Frontal cortex (tissue), 4 donors: Measurements from ENCODE around the gene ECI1. TPM values are rescaled to one million over a fixed set of nuclear protein-coding genes. Genes with fewer than 3 reads are reported as not detected.

ENCODE experiments used
- DNase-seq, 2 donors: peaks; one replicate each; pipeline ENCODE4 v3.0.0; 2012; ENCODE audit warnings: low spot score in 2 of 2
- FAIRE-seq: peaks from 2 replicates; lab custom pipeline; 2012; peaks lifted over from hg19 to GRCh38; lab: Jason Lieb, UNC
- total RNA-seq: library from RNA; depleted of rRNA; stranded (reverse); fragments of >200 nt; gene quantifications from one replicate; pipeline ENCODE4 v1.2.3, GENCODE V29; 2014
- donor health status: control.
- donor health status: control.
- donor health status: control.

Gene ECI1, protein sequence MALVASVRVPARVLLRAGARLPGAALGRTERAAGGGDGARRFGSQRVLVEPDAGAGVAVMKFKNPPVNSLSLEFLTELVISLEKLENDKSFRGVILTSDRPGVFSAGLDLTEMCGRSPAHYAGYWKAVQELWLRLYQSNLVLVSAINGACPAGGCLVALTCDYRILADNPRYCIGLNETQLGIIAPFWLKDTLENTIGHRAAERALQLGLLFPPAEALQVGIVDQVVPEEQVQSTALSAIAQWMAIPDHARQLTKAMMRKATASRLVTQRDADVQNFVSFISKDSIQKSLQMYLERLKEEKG
- 10.2 TPM for total RNA-seq

DNA sequence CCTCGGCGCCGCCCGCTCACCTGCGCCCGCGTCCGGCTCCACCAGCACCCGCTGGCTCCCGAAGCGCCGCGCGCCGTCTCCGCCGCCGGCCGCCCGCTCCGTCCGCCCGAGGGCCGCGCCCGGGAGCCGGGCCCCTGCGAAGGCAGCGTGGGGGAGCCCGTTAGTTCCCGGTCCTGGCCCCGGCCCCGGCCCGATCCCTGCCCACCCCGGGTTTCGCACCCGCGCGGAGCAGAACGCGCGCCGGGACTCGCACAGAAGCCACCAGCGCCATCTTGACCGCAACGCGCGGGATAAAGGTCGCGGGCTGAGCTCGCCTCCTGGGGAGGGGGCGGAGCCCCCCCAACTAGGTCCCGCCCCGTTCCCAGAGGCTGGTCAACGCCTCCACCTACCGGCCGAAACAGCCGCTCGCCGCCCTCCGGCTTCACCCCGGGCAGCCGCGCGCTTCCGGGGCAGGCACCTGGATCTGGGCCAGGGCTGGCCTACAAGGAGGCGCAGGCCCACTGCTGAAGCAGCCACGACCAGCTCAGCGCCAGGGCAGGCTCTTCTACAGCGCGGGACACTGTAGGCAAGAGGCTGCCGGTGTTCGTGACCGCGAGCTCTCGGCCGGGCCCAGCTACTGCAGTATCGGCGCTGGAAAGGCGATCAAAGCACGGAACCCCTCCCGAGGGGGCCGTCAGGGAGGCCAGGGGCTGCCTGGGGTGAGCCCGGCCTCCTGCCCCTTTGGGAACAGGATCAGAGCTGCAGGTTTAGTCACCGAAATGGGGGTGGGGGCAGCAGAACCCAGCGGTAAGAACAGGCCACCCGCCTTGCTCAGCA is at the start of gene ECI1:
Gene ECI1 (minus strand): TSS at position 292 of the 816 bp plus-strand sequence. CDS start 21 bp downstream, at position 271.
- no peak for FAIRE-seq
- peak; percentile 100 for DNase-seq

DNA sequence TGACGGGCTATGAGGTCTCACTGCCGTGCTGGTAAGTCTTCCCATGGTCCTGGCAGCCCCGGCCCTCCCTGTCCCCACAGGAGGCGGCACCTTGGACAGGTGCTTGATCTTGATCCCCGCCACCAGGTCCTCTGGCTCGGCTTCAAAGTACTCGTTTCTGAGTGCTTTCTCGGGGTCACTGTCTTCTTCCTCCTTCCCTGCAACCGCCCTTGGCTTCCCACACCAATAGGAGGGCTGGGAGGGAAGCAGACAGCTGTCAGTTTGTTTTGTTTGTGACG is 48.5 kb upstream of the ECI1 start:
- no peak for DNase-seq
- no peak for FAIRE-seq

DNA sequence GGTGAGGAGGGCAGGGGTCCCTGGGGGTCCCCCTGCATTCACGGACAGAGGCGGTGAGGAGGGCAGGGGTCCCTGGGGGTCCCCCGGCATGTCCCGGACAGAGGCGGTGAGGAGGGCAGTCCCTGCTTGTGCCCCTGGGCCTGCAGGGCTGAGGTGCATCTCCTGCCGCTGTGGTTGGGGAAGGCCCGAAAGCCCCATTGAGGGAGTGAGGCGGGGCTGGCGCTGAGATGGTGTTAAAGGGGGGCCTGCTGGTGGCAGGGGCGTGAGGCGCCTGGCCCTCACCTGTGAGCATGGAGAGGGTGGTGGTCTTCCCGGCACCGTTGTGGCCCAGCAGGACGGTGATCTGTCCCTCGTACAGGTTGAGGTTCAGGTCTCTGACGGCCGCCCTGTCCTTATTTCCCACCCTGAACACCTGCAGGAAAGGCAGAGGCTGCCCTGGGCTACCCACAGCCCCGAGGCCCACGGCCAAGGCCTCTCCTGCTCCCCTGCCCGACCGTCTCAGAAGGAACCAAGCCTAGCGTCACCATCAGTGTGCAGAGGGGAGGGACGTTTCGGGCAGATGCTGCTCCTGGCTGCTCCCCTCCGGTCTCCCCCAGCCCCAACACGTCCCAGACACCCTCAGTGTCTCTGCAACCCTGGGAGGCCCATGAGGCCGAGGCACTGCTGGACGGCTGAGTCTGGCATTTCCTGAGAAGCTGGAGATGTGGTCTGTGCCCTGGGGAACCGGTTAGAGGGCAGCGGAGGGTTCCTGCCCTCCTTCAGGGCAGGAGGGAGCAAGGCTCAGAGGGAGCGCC is 47.9 kb upstream of the ECI1 start:
- DNase-seq, result no peak
- FAIRE-seq, result no peak

DNA sequence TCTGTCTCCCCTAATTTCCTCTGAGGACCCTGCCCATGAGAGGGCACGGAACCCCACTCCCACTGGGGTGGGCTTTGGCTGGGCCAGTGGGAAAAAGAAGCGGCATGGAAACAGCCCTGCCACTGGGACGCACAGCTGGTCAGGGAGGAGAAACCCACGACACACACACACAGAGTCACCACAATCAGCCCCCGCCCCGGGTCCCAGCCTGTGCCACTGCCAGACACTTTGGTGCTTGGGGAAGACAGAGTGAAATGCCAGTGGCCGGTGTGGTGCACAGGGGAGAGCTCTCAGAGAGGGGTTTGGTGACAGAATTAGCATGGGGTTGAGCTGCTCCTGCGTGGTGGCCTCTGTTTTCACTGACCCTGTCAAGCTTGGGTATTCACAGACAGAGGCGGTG is 47.2 kb upstream of the ECI1 start:
- FAIRE-seq (no peak), DNase-seq (no peak)

DNA sequence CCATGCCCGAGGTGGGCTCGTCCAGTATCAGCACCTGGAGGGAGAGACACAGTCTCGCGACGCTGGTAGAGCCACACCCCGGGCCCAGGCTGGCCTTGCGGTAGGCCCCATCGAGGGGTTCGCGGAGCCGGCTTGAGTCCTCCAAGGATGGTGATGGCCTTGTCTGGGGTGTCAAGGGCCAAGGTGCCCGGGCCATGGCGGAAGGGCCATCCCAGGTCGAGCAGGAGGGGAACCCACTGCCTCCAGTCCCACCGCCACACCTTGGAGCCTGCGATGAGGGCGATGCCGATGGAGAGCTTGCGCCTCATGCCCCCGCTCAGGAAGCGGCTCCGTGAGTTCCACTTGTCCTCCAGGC is 46.1 kb upstream of the ECI1 start:
- DNase-seq (no peak), FAIRE-seq (no peak)

DNA sequence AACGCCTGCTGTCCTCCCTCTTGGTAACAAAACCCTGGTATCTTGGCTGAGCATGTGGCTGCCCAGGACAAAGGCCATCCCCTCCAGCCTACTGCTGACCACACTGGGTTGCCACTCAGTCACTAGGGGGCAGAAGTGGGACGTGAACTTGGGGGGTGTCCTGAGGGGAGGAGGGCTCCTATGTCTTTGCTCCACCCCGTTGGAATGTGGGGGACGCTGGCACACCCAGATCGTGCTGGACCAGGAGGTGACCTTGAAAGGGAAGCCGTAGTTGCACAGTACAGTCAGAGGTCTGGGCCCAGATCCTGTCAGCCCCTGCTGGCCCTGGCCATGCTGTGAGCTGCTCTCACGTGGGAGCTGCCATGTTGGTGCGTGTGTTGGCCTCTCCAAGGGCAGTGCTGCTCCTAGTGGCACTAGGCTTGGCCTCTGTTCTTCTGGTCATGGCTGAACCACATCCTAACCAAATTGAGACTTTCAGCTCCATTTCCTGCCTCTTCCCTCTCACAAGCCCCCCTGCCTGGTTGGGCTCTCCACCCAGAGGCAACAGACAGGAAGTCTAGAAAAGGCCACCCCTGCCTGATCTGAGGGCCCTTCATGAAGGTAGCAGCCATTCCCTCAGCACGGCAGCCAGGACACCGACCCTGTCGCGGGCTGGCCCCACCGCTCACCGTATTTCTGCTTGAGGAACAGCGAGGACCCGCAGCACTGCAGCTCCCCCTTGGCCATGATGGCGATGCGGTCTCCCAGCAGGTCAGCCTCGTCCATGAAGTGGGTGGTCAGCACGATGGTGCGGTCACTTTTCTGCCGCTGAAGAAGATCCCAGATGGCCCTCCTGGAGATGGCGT is 45.5 kb upstream of the ECI1 start:
- FAIRE-seq (no peak), DNase-seq (no peak)

DNA sequence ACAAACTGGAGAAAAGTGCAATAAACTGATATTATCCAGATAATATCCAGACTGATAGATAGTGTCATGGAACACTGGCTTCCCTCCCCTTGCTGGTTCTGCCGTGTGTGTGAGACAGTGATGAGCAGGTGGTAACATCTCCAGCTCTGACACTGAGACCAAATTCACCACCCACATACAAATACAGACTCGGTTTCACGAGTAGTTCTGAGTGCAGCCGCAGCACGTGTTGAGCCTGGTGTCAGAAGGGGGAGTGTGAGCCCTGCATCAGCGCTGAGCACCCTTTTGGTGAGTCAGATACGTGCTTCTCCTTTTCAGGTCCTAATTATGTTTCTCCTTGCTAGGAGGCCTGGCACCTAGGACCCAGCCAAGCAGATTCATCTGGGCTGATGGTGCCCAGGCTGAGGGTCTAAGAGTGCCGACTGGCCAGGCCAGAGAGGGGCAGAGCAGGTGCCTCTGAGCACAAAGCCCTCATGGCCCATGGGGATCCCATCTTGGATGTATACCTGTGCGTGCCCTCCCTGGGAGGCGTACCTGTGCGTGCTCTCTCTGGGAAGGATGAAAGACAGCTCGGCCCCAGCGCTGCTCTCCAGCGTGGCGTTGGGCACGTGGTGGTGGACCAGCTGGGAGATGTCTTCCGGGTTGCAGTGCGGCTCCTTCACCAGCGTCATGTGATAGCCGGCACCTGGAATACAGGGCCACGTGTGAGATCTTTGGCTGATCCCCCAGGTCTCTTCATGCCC is 43.8 kb upstream of the ECI1 start:
- no peak for FAIRE-seq

DNA sequence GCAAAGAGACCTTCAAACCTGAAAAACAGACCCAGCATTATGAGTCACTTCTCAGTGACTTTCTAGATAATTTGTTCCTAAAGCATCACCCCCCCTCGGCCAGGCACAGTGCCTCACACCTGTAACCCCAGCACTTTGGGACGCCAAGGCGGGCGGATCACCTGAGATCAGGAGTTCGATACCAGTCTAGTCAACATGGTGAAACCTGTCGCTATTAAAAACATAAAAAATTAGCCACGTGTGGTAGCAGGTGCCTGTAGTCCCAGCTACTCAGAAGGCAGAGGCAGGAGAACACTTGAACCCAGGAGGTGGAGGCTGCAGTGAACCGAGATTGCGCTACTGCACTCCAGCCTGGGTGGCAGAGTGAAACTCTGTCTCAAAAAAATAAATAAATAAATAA is 40.8 kb upstream of the ECI1 start:
- no peak for DNase-seq
- FAIRE-seq, result no peak

More for the DNA sequence above, 43.8 kb upstream of the ECI1 start:
- no peak for DNase-seq

DNA sequence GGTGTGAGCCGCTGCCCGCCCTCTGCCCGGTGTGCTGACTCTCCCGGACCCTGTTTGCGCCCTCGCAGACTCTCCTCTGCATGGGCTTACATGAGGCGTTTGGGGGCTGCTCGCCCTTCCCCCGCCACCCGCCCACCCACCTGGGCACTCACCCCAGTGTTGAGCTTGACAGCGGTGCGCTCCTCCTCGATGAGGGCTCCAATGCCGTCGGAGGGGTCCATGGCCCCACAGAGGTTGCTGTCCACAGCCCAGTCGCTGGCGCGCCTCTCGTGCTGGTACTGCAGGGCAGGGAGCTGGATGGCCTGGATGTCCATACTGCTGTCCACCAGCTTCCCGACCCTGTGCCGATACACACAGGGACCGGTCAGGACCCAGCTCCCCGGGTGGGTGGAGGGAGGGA is 37.9 kb upstream of the ECI1 start:
- DNase-seq, result no peak
- no peak for FAIRE-seq

DNA sequence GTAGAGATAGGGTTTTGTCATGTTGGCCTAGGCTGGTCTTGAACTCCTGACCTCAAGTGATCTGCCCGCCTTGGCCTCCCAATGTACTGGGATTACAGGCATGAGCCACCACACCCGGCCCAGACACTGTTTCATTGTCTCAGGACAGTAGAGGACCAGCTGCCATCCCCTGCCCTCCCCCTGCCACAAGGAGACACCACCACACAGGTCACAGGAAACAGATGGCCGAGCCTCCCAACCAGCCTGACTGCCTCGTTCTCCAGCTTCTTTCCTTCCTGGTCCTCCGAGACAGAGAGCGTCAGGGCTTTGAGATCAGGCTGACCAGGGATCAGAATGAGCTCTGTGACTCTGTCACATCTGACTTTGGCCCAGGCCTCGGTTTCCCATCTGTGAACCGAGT is 37.3 kb upstream of the ECI1 start:
- FAIRE-seq (no peak), DNase-seq (no peak)

DNA sequence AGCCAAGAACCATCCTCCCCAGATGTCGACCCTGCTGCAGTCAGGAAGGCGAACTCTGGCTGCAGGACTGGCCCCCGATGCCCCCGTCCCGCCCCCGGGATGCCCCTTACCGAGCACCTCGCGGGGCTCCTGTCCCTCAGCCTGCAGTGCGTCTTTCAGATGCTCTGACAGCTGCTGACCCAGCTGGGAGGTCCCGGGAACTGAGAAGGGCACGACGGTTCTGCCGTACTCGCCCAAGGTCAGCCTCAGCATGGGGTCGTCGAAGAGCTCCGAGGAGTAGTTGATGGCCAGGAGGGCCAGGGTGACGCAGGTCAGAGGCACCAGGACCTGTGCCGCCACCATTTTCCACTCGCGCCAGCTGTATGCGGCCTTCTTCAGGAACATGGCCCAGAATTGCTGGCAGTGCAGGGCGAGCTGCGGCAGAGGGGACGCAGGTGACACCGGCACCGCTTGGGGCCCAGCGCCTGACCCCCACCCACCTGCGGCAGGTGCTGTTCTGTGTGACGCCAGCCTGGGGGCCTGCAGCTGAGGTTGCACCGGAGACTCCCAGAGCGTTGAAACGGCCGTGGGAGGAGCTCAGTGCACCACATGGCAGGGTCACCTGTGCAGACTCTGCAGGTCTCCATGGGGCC is 36.6 kb upstream of the ECI1 start:
- DNase-seq (no peak), FAIRE-seq (no peak)

DNA sequence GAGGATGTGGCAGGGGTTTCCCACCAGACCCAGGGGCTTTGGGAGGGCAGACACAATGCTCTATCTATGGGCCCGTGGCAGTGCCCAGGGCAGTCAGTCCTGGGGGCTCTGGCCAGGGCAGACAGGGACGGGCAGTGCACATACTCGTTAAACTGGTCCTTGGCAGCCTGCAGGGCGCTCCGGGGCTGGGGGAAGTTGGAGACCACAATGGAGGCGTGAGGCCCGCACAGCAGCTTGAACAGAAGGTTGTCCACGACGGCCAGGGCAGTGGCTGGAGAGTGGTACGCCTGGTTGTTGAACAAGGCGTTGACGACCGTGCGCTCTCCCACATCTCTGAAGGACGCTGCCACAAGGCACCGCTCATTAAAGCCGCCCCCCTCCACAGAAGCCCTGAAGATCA is 35.2 kb upstream of the ECI1 start:
- DNase-seq, result no peak
- FAIRE-seq, result no peak

DNA sequence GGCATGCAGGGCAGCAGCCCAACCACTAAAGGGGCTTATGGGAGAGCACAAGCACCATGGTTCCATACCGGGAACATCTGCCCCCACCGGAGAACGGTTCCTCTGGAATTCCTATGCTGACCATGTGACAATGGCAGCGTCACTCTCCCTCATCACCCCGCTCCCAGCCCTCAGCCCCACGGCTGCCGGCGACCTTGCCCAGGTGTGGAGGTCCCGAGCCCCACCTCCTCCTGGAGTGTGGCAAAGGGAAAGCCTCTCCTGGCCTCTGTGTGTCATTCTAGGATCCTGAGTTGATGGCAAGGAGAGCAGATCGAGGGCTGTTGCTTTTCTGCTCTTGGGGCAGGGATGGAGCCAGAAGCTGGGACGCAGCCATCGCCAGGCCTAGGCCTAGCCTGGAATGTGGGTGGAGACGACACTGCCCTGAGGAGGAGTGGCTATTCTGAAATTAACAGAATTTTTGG is 34.4 kb upstream of the ECI1 start:
- DNase-seq, result no peak
- no peak for FAIRE-seq

DNA sequence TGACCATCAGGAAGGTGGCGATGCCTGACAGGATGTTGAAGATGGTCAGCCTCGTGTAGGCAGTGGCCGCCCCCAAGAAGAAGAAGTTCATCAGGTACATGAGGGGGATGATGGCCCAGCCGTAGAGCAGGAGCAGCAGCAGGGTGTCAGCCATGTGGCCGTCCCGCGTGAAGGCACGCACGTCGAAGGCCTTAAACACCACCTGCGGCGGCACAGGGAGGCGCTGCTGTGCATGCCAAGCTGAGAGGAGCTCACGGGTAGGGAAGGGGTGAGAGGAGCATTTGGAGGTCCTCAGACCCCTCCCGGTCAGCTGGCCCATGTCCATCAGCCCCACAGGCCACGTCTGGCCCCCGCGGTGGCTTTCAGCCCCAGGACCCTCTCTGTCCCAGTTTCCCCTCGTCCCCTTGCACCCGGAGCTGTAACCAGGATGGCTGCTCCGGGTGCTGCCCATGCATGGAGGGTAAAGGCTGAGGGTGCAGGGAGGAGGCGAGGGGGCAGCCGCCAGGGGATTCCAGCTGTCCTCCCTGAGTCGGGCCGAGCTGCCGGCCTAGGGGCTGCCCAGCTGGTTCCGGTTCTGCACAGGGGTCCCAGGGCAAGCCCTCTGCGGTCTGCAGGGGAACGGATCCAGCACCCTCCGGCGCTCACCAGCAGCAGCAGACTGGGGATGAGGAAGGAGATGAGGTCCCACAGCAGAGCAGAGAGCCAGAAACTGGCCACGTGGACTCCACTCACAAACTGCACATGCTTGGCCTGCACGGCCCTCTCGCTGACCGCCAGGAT is 33.6 kb upstream of the ECI1 start:
- DNase-seq, result no peak
- no peak for FAIRE-seq

DNA sequence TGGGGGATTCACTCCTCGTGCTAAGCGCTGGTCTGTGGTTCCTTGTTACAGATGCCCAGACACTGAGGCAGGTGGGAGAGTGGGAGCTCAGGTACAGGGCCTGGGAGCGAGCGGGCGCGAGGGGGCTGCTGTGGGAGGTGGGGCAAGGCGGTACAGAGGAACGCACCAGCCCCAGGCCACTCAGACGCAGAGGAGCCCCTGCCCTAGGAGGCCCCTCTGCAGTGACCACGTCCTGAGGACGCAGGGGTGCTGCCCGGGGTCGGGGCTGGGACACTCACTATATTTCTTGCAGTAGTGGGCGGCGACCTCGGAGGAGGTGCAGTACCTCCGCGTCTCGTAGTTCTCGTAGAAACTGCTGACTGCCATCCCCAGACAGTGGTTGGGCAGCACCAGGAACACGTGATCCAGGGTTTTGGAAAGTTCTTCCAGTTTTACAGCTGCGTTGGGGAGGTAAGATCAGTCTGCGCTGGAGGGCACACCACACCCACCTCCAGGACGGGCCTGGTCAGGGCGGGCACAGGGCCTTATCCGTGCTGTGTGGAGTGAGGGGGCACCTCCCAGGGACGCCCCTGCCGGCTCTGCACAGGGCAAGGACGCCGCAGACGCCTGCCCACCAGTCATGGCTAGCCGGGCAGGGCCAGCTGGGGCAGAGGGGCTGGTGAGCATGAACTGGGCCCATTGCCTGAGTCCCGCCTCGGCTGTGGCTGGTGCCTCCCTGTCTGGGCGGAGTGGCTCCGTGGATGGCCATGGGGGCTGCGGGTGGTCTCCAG is 32.8 kb upstream of the ECI1 start:
- no peak for DNase-seq
- FAIRE-seq, result no peak

DNA sequence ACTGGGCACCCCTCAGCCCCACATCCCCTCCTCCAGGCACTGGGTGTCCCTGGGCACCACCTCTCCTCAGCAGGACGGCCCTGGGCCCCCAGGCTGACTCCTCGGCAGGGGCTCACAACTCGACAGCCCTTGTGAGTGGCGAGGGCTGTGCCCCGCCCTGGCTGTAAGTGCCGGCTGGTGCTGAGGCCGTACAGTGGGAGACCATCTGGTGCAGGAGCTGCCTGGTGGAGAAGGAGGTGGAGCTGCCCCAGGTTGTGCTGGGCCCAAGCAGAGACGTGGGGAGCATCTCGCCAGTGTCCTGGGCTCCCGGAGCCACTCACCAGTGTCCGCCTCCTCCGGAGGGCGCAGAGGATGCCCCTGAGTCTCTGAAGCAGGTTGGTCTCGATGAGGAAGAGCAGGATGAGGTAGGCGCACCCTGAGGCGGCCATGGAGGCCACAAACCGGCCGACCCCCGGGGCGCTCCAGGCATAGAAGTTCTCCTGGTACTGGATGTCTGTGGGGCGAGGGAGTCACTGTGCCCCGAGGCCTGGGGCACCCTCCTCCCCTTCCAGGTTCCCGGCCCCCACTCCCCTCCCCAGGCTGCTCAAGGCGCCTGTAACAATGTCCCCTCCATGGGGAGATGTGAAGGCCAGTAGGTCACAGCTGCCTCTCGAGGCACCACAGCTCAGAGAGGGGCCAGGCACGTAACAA is 31.6 kb upstream of the ECI1 start:
- FAIRE-seq, result no peak

DNA sequence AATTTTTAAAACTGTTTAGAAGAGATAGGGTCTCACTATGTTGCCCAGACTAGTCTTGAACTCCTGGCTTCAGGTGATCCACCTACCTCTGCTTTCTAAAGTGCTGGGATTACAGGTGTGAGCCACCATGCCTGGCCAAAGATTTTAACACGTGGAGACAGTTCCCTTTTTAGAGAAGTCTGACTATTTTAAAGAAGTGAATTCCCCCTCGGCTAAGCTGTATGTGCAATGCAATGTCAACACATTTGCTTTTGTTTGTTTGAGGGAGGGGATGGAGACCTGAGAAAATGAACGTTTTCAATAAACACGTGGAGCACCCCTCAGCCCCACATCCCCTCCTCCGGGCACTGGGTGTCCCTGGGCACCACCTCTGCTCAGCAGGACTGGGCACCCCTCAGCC is 30.9 kb upstream of the ECI1 start:
- DNase-seq, result no peak
- no peak for FAIRE-seq

More for the DNA sequence above, 31.6 kb upstream of the ECI1 start:
- DNase-seq, result no peak
